ENCODE results near the gene TMPRSS11A. TPM values are rescaled to one million over a fixed set of nuclear protein-coding genes. Genes with fewer than 3 reads are reported as not detected.

TMPRSS11A gene
- total RNA-seq, 1 donor from 2014 or later, result 1.8 TPM

DNA sequence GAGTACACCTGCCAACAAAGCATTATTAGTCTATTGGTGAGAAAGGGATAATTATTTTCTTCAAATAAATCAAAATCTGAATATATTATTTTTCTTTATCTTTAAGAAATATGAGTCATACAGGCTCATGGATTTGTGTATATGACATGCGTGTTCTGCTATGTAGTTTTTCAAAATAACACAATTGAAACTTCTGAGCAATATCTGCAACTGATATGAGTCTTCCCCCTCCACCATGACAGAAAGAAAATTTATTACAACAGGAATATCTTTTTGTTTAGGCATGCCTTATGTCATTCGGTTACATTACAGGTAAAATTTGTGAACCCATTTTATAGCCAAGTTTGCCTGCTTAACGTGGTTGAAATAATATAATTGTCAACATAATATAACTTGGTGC, 32.0 kb downstream of the TMPRSS11A start:
- H3K4me3 Mint-ChIP-seq, result no peak overlapping the region
- no peaks in the 10 kb centered on the region for H3K9me3 Mint-ChIP-seq
- peaks cover 25% of the 10 kb centered on the region for H3K4me1 Mint-ChIP-seq
- H3K36me3 Mint-ChIP-seq, result no peaks in the 10 kb centered on the region
- no peaks in the 10 kb centered on the region for H3K27me3 Mint-ChIP-seq (ENCODE audit: low read depth)
- H3K27ac Mint-ChIP-seq, result no peak overlapping the region
- no peak for DNase-seq (ENCODE audit: low spot score in 2 of 2, unreplicated experiment in 2 of 2)
- TF ChIP-seq, protein P1, sequence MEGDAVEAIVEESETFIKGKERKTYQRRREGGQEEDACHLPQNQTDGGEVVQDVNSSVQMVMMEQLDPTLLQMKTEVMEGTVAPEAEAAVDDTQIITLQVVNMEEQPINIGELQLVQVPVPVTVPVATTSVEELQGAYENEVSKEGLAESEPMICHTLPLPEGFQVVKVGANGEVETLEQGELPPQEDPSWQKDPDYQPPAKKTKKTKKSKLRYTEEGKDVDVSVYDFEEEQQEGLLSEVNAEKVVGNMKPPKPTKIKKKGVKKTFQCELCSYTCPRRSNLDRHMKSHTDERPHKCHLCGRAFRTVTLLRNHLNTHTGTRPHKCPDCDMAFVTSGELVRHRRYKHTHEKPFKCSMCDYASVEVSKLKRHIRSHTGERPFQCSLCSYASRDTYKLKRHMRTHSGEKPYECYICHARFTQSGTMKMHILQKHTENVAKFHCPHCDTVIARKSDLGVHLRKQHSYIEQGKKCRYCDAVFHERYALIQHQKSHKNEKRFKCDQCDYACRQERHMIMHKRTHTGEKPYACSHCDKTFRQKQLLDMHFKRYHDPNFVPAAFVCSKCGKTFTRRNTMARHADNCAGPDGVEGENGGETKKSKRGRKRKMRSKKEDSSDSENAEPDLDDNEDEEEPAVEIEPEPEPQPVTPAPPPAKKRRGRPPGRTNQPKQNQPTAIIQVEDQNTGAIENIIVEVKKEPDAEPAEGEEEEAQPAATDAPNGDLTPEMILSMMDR (IDR thresholded peaks at IDR 0.05; ENCODE audit: unreplicated experiment), result no peak

DNA sequence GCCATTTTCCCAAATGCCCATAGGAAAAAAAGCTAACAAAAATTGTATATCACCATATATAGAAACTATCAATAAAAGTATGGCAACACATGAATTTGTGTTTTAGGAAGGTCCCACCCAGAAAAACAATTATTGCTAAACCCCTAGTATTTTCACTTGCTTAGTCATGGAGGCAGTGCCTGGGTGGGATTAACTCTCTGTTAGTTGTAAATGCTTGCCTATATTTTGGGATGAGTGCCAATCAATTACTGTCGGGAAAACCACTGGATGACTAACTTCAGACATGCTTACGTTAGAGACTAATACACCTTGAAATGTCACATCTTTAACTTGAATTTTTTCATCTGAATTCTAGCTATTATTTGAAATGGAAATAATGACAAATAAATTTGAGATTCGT, 33.9 kb downstream of the TMPRSS11A start:
- DNase-seq (ENCODE audit: low spot score in 2 of 2, unreplicated experiment in 2 of 2), result no peak
- TF ChIP-seq, protein P1 (IDR thresholded peaks at IDR 0.05; ENCODE audit: unreplicated experiment), result no peak
- Mint-ChIP-seq H3K27ac (no peak overlapping the region), H3K27me3 (ENCODE audit: low read depth) (no peaks in the 10 kb centered on the region), H3K9me3 (peaks cover 2% of the 10 kb centered on the region), H3K4me3 (no peak overlapping the region), H3K4me1 (peaks cover 18% of the 10 kb centered on the region), H3K36me3 (no peaks in the 10 kb centered on the region)

DNA sequence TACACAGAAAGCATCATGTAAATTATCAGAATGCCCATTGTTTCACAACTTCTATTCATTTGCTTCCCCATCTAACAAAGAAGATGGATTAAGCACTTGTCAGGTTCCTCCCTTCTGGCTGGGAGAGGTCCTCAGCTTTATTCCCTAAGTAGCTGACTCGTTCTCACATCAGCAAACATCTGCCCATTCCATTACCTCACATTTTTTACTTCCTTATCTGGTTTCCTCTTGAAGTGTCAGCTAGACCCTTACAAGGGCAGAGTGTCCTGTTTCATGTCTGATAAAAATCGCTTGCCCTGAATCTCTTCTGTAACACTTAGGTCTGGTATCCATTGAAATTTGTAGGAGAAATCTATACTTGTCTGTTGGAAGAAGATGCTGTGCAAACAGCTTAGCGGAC, 34.7 kb downstream of the TMPRSS11A start:
- Mint-ChIP-seq H3K4me3 (no peak overlapping the region), H3K4me1 (peaks cover 10% of the 10 kb centered on the region), H3K36me3 (no peaks in the 10 kb centered on the region), H3K27me3 (ENCODE audit: low read depth) (no peaks in the 10 kb centered on the region), H3K9me3 (peaks cover 7% of the 10 kb centered on the region), H3K27ac (no peak overlapping the region)
- DNase-seq (ENCODE audit: low spot score in 2 of 2, unreplicated experiment in 2 of 2), result no peak
- TF ChIP-seq, protein P1 (IDR thresholded peaks at IDR 0.05; ENCODE audit: unreplicated experiment), result no peak

DNA sequence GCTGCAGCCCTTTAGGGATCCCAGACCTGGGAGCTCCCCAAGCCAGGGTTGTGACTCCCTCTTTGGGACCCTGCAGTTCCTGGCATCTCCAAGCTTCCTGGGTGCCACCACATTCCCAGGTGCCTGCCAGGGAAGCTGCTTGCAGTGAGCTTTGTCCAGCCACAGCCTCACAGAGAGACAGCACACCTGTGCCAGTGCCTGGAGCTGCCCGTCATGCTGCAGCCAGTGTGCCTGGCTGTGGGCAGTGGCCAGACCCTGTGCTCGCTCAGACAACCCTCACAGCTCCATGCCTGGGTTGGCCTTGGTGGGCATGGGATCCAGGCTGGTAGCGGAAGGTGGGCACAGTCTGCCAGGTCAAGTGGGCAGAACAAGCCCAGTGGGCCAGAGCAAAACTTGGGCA, 36.0 kb downstream of the TMPRSS11A start:
- Mint-ChIP-seq H3K9me3 (peaks cover 7% of the 10 kb centered on the region), H3K4me3 (no peak overlapping the region), H3K4me1 (peaks cover 13% of the 10 kb centered on the region), H3K36me3 (no peaks in the 10 kb centered on the region), H3K27ac (no peak overlapping the region), H3K27me3 (ENCODE audit: low read depth) (no peaks in the 10 kb centered on the region)
- TF ChIP-seq, protein P1 (IDR thresholded peaks at IDR 0.05; ENCODE audit: unreplicated experiment), result no peak
- no peak for DNase-seq (ENCODE audit: low spot score in 2 of 2, unreplicated experiment in 2 of 2)

DNA sequence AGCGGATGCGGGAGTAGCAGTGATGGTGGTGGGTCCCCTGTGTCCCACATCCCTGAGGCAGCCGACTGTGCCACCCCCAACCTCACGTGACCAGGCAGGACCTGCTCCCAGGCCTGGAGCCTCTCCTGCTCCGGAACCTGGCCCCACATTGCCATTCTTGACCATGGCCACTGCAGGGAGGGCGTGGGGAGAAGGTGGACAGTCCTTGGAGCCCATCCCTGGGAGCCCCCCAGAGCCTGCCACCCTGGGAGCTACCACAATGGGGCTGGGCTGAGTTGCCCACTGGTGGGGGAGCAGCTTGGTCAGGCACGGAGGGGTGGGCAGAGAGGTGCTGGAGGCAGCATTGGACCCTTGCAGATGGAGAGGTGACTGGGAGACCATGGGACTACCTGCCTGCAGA, 36.8 kb downstream of the TMPRSS11A start:
- TF ChIP-seq, protein P1 (IDR thresholded peaks at IDR 0.05; ENCODE audit: unreplicated experiment), result no peak
- Mint-ChIP-seq H3K27me3 (ENCODE audit: low read depth) (no peaks in the 10 kb centered on the region), H3K27ac (no peak overlapping the region)

DNA sequence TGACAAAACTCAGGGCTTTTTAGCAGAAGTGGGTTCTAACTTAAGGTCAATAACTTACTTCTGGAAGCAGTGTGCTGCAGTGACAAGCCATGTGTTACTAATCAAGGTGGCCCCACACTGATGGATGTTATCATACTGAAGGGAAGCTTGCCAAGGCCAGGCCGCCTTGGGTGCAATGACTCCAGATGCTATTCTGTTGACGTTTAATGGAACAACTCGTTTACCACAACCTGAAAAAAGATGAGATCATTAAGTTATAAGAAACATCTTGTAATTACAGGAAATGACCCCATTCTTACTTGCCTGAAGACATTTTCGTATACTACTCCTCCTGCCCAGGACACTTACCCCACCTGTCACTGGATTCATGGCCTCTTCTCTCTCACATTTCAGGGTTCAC, 40.6 kb downstream of the TMPRSS11A start:
- no peak for DNase-seq (ENCODE audit: low spot score in 2 of 2, unreplicated experiment in 2 of 2)
- Mint-ChIP-seq H3K4me3 (no peak overlapping the region), H3K36me3 (no peaks in the 10 kb centered on the region), H3K27ac (no peak overlapping the region), H3K9me3 (peaks cover 7% of the 10 kb centered on the region), H3K27me3 (ENCODE audit: low read depth) (no peaks in the 10 kb centered on the region), H3K4me1 (peaks cover 12% of the 10 kb centered on the region)
- TF ChIP-seq, protein P1 (IDR thresholded peaks at IDR 0.05; ENCODE audit: unreplicated experiment), result no peak

More for the DNA sequence above, 36.8 kb downstream of the TMPRSS11A start:
- DNase-seq (ENCODE audit: low spot score in 2 of 2, unreplicated experiment in 2 of 2), result no peak
- H3K9me3 Mint-ChIP-seq, result peaks cover 7% of the 10 kb centered on the region
- no peaks in the 10 kb centered on the region for H3K36me3 Mint-ChIP-seq
- H3K4me3 Mint-ChIP-seq, result no peak overlapping the region
- peaks cover 13% of the 10 kb centered on the region for H3K4me1 Mint-ChIP-seq
